CD4-positive, alpha-beta T cell (primary cell): ENCODE results near the gene ARID1B. TPM values are rescaled to one million over a fixed set of nuclear protein-coding genes. Genes with fewer than 3 reads are reported as not detected.

Experiments used
- ATAC-seq: fragments of 200-7000 bp; cut with Tn5 transposase; one replicate; pipeline ENCODE4 v1.10.0; 2022; ENCODE audit warnings: mild to moderate bottlenecking; ENCODE audit not compliant: poor library complexity
- CTCF ChIA-PET: fragments of 350-600 bp; sonication (Branson Sonifier 250); formaldehyde crosslinking; loops from one replicate; lab custom pipeline; 2021; ENCODE audit warnings: antibody characterized with exemption, inconsistent platforms; lab: Charles Lee
- POLR2A ChIA-PET: fragments of 350-600 bp; sonication (Branson Sonifier 250); formaldehyde crosslinking; loops from one replicate; lab custom pipeline; 2021; ENCODE audit warnings: antibody characterized with exemption, inconsistent platforms; lab: Charles Lee
- DNase-seq, 14 experiments: peaks; one replicate each; pipeline ENCODE4 v3.0.0-alpha.2; 2013 to 2020; ENCODE audit warnings: mixed read lengths in 2 of 14
- H3K27ac ChIP-seq, 2 donors: one replicate each; pipeline versions ENCODE4 v1.5.1 to v1.7.0; 2013; ENCODE audit warnings: low read length in 2 of 2, low read depth in 1 of 2, mild to moderate bottlenecking in 1 of 2
- H3K27me3 ChIP-seq, 2 experiments: 1 replicate in 1 of 2; 2 replicates in 1 of 2; pipeline versions ENCODE4 v1.6.1 to v1.7.0; 2013; ENCODE audit warnings: low read length in 2 of 2, control low read depth in 1 of 2, mild to moderate bottlenecking in 1 of 2, moderate library complexity in 1 of 2; ENCODE audit not compliant: insufficient read depth in 2 of 2, control insufficient read depth in 1 of 2
- H3K36me3 ChIP-seq: one replicate; pipeline ENCODE4 v1.6.1; 2013; ENCODE audit warnings: low read length, control low read depth; ENCODE audit not compliant: insufficient read depth
- H3K4me1 ChIP-seq: one replicate; pipeline ENCODE4 v1.6.1; 2013; ENCODE audit warnings: low read length, control low read depth; ENCODE audit not compliant: insufficient read depth
- H3K4me3 ChIP-seq: one replicate; pipeline ENCODE4 v1.5.1; 2013; ENCODE audit warnings: mild to moderate bottlenecking, low read length, moderate library complexity
- H3K9me3 ChIP-seq, 2 experiments: 1 replicate in 1 of 2; 2 replicates in 1 of 2; pipeline versions ENCODE4 v1.6.1 to v1.7.0; 2013; ENCODE audit warnings: low read length in 2 of 2, mild to moderate bottlenecking in 2 of 2, control low read depth in 1 of 2, moderate library complexity in 1 of 2; ENCODE audit not compliant: control insufficient read depth in 1 of 2, insufficient read depth in 1 of 2
- H3K27ac Mint-ChIP-seq: one replicate; pipeline ENCODE4 v1.8.0; 2020; ENCODE audit warnings: mixed read lengths
- H3K27me3 Mint-ChIP-seq: one replicate; pipeline ENCODE4 v1.8.0; 2021; ENCODE audit warnings: mixed read lengths
- H3K36me3 Mint-ChIP-seq: one replicate; pipeline ENCODE4 v1.8.0; 2021; ENCODE audit warnings: low read depth, mixed read lengths
- H3K4me1 Mint-ChIP-seq: one replicate; pipeline ENCODE4 v1.8.0; 2021; ENCODE audit warnings: low read depth, mixed read lengths
- H3K4me3 Mint-ChIP-seq: one replicate; pipeline ENCODE4 v1.8.0; 2020; ENCODE audit warnings: mild to moderate bottlenecking, mixed read lengths
- H3K9me3 Mint-ChIP-seq: one replicate; pipeline ENCODE4 v1.8.0; 2020; ENCODE audit warnings: mixed read lengths
- intact Hi-C, 2 experiments: fragments of 100-400 bp; cut with DNase I in 1 of 2; cut with micrococcal nuclease in 1 of 2; formaldehyde crosslinking; loops; one replicate each; pipeline versions ENCODE4 v1.15.1 to v1.9.0; 2023 to 2025; cut with DNase I, micrococcal nuclease
- total RNA-seq, 174 experiments: library from RNA in 2 of 174; stranded (reverse) in 2 of 174; gene quantifications; one replicate each; pipeline ENCODE4 v1.2.3 and lab custom pipeline; 2021 to 2026
- TF ChIP-seq, protein P1 (sequence below): fragments of 200-600 bp; IDR thresholded peaks from one replicate; pipeline ENCODE4 v1.8.0; 2022; ENCODE audit warnings: antibody characterized with exemption, mild to moderate bottlenecking

The ARID1B gene
- total RNA-seq, 2 experiments from 2014 or later, result 120 to 125 TPM

GRCh38 chr6:157185986-157186385 lies 408.8 kb downstream of the ARID1B start:
- CTCF ChIA-PET, result no interaction called here
- Histone ChIP-seq H3K27me3 (no peaks in the 10 kb centered on the region), H3K4me3 (no peak overlapping the region), H3K36me3 (peaks cover 80% of the 10 kb centered on the region), H3K27ac (no peak overlapping the region), H3K4me1 (peaks cover 16% of the 10 kb centered on the region), H3K9me3 (no peaks in the 10 kb centered on the region)
- Mint-ChIP-seq H3K27me3 (no peaks in the 10 kb centered on the region), H3K27ac (no peak overlapping the region), H3K4me3 (no peak overlapping the region), H3K9me3 (no peaks in the 10 kb centered on the region), H3K4me1 (peaks cover 21% of the 10 kb centered on the region), H3K36me3 (peaks cover 98% of the 10 kb centered on the region)
- TF ChIP-seq, protein P1, sequence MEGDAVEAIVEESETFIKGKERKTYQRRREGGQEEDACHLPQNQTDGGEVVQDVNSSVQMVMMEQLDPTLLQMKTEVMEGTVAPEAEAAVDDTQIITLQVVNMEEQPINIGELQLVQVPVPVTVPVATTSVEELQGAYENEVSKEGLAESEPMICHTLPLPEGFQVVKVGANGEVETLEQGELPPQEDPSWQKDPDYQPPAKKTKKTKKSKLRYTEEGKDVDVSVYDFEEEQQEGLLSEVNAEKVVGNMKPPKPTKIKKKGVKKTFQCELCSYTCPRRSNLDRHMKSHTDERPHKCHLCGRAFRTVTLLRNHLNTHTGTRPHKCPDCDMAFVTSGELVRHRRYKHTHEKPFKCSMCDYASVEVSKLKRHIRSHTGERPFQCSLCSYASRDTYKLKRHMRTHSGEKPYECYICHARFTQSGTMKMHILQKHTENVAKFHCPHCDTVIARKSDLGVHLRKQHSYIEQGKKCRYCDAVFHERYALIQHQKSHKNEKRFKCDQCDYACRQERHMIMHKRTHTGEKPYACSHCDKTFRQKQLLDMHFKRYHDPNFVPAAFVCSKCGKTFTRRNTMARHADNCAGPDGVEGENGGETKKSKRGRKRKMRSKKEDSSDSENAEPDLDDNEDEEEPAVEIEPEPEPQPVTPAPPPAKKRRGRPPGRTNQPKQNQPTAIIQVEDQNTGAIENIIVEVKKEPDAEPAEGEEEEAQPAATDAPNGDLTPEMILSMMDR, result no peak
- POLR2A ChIA-PET, result no interaction called here
- no peak for ATAC-seq
- intact Hi-C loops, result loop anchor here (2.0 to 5.0 kb wide), 2 partner anchors 621 to 809 kb away; no protein-coding TSS in a partner anchor
- DNase-seq, result no peak

DNA sequence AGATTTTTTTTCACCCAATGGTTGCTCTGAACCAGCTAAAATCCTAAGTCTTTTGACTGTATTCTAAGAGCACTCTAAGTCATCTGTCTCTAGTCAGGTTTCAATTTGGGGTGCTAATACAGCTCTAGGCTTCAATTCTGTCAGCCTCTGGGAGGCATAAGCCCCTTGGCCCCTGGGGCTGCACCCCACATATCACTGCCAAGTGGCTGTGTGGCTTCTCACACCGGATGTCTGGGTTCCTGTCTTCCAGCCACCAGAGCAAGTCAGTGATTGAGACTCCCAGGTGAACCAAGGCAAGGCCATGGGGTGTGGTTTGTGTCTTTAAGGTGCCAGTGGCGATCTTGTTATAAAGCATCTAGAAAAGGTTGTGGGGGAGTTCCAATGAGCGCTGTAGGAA lies 409.6 kb downstream of the ARID1B start:
- TF ChIP-seq, protein P1, result no peak
- Mint-ChIP-seq H3K27me3 (no peaks in the 10 kb centered on the region), H3K4me1 (peaks cover 21% of the 10 kb centered on the region), H3K4me3 (no peak overlapping the region), H3K36me3 (peaks cover 98% of the 10 kb centered on the region), H3K9me3 (no peaks in the 10 kb centered on the region), H3K27ac (peak overlapping the region; percentile 56)
- ATAC-seq, result peak; percentile 49
- peaks cover 76% of the 10 kb centered on the region for H3K36me3 ChIP-seq
- DNase-seq, result peak in 2 of 14 experiments; percentile 13 to 31
- no peak overlapping the region for H3K27ac ChIP-seq
- no peaks in the 10 kb centered on the region for H3K9me3 ChIP-seq
- H3K27me3 ChIP-seq, result no peaks in the 10 kb centered on the region
- no peak overlapping the region for H3K4me3 ChIP-seq
- ChIA-PET CTCF (no interaction called here), POLR2A (no interaction called here)
- intact Hi-C loops, result loop anchor here in 1 of 2 experiments (5.0 kb wide), 1 partner anchor 809 kb away; no protein-coding TSS in a partner anchor
- peaks cover 16% of the 10 kb centered on the region for H3K4me1 ChIP-seq

DNA sequence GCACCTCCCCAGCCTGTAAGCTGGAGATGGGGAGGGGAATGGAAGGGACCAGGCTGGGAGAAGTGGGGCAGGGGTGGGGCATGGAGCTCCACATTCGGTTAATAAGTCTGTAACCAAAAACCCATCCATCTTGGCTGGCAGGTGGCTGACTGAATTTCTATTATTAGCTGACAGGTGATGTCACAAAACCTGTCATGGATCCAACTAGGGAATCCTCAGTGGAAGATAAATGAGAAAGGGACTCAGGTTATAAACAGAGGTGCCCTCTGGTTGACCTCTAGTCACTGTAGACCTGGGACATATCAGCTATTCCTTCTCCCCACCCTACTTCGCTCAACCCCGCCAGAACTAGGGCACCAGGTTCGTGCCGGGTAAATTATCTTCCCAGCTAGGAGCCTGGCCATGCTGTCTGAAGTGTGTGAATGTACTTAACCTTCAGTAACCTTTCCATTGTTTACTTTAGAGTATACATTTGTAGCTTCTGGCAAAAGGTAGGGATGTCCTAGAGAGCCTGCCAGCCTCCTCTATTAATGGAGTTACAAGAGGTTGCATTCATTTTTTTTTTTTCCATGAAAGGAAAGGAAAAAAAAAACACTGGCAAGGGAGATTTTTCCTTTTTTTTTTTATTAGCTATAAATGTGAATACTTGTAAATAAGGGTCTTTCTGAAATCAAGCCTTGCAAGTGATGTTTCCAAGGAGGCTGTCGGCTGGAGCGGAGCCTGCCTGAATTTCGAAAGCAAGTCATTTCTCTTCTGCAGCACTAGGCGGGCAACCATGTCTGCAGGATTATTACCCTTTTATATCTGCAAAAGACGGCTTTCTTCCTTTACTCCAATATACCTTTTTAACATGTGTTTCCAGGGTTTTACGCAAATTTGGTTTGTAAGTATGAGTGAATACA lies 410.3 kb downstream of the ARID1B start:
- peaks cover 22% of the 10 kb centered on the region for H3K4me1 Mint-ChIP-seq
- no peak overlapping the region for H3K27ac ChIP-seq
- peaks cover 77% of the 10 kb centered on the region for H3K36me3 ChIP-seq

More for the DNA sequence above, 410.3 kb downstream of the ARID1B start:
- TF ChIP-seq, protein P1, result no peak
- CTCF ChIA-PET, result no interaction called here
- POLR2A ChIA-PET, result interaction anchor here (0.6 kb wide), 1 partner anchor 620 kb away, joined by 3 read pairs; no protein-coding TSS in a partner anchor
- Mint-ChIP-seq H3K4me3 (no peak overlapping the region), H3K27me3 (no peaks in the 10 kb centered on the region), H3K27ac (peak overlapping the region; percentile 56), H3K36me3 (peaks cover 100% of the 10 kb centered on the region), H3K9me3 (no peaks in the 10 kb centered on the region)
- Histone ChIP-seq H3K4me3 (no peak overlapping the region), H3K4me1 (peaks cover 16% of the 10 kb centered on the region), H3K27me3 (no peaks in the 10 kb centered on the region), H3K9me3 (no peaks in the 10 kb centered on the region)
- DNase-seq (no peak), ATAC-seq (no peak)
- intact Hi-C loops, result loop anchor here in 1 of 2 experiments (5.0 kb wide), 1 partner anchor 810 kb away; no protein-coding TSS in a partner anchor
